RKO (cell line): ENCODE data around the gene ASGR2.
A peak's percentile ranks its signal among the peaks of the same experiment; 100 is the strongest.
"Not testable (repeated sequence)": the region's sequence is repeated elsewhere in the genome, so short reads cannot be mapped to it uniquely, and the experiment has no call there.

ENCODE experiments used
- DNase-seq: peaks from one replicate; pipeline ENCODE4 v3.0.0-alpha.2; 2016; ENCODE audit warnings: low spot score

ASGR2 gene

GRCh38 chr17:7114241-7114874, at the start of gene ASGR2:
ASGR2 (minus strand) TSS chr17:7114822; CDS start chr17:7114240, 582 bp downstream.
- no peak for DNase-seq

- not testable (repeated sequence) for DNase-seq
These were observed 44.9 kb upstream of the ASGR2 start for GRCh38 chr17:7159571-7159970.

GRCh38 chr17:7158424-7158823, 43.8 kb upstream of the ASGR2 start:
- DNase-seq = not testable (repeated sequence)

- DNase-seq = no peak
These were observed 41.8 kb upstream of the ASGR2 start for GRCh38 chr17:7156342-7156940.

GRCh38 chr17:7147772-7148171, 33.1 kb upstream of the ASGR2 start:
- peak; percentile 38 for DNase-seq

- no peak for DNase-seq
These were observed 31.5 kb upstream of the ASGR2 start for GRCh38 chr17:7146115-7146514.

- DNase-seq = no peak
These were observed 29.6 kb upstream of the ASGR2 start for GRCh38 chr17:7144213-7144612.

GRCh38 chr17:7141824-7142223, 27.2 kb upstream of the ASGR2 start:
- DNase-seq = no peak

- DNase-seq = no peak
These were observed 24.8 kb upstream of the ASGR2 start for GRCh38 chr17:7139400-7139799.

- DNase-seq = no peak
These were observed 24.3 kb upstream of the ASGR2 start for GRCh38 chr17:7138800-7139381.

- no peak for DNase-seq
These were observed 22.7 kb upstream of the ASGR2 start for GRCh38 chr17:7137171-7137943.

- DNase-seq = peak; percentile 71
These were observed 21.8 kb upstream of the ASGR2 start for GRCh38 chr17:7136266-7136877.

- DNase-seq = no peak
These were observed 19.3 kb upstream of the ASGR2 start for GRCh38 chr17:7133916-7134315.

- no peak for DNase-seq
These were observed 18.8 kb upstream of the ASGR2 start for GRCh38 chr17:7133424-7133823.

GRCh38 chr17:7132511-7133094, 18.0 kb upstream of the ASGR2 start:
- no peak for DNase-seq

- no peak for DNase-seq
These were observed 16.8 kb upstream of the ASGR2 start for GRCh38 chr17:7131423-7131791.

GRCh38 chr17:7130621-7131422, 16.2 kb upstream of the ASGR2 start:
- no peak for DNase-seq

- DNase-seq = no peak
These were observed 14.7 kb upstream of the ASGR2 start for GRCh38 chr17:7129311-7129710.

- DNase-seq = no peak
These were observed 13.5 kb upstream of the ASGR2 start for GRCh38 chr17:7128160-7128559.

- not testable (repeated sequence) for DNase-seq
These were observed 12.9 kb upstream of the ASGR2 start for GRCh38 chr17:7127501-7127900.

- not testable (repeated sequence) for DNase-seq
These were observed 11.8 kb upstream of the ASGR2 start for GRCh38 chr17:7126386-7126785.
